PC-9 (cell line): ENCODE data around the gene CNTNAP2. TPM values are rescaled to one million over a fixed set of nuclear protein-coding genes. Genes with fewer than 3 reads are reported as not detected.

ENCODE experiments used
- BruUV-seq: library from RNA; stranded (reverse); fragments of 400-500 nt; replicated peaks from 2 replicates; lab custom pipeline; 2021; lab: Mats Ljungman, UMichigan
- CTCF ChIA-PET: fragments of 300-600 bp; sonication (Branson Sonifier 250); formaldehyde crosslinking; loops from one replicate; lab custom pipeline; 2022; ENCODE audit warnings: antibody characterized with exemption; lab: Charles Lee
- POLR2A ChIA-PET: fragments of 300-600 bp; sonication (Branson Sonifier 250); formaldehyde crosslinking; loops from one replicate; lab custom pipeline; 2022; ENCODE audit warnings: antibody characterized with exemption; ENCODE audit not compliant: unreplicated experiment; lab: Charles Lee
- DNase-seq, 2 experiments: peaks; one replicate each; pipeline versions ENCODE4 v3.0.0 to v3.0.0-alpha.2; 2015 to 2022; ENCODE audit warnings: mixed read lengths in 1 of 2
- H2AFZ ChIP-seq: fragments of 200-600 bp; sonication (generic); 2 replicates; pipeline ENCODE4 v1.8.1; 2017; ENCODE audit warnings: antibody characterized with exemption
- H3F3A ChIP-seq: fragments of 200-600 bp; sonication (generic); 2 replicates; pipeline ENCODE4 v1.8.1; 2017; ENCODE audit warnings: antibody characterized with exemption, mild to moderate bottlenecking, low read depth; ENCODE audit not compliant: insufficient read depth
- H3K27ac ChIP-seq: fragments of 200-600 bp; sonication (generic); 2 replicates; pipeline ENCODE4 v1.6.1; 2016; ENCODE audit warnings: mixed run types
- H3K27me3 ChIP-seq: fragments of 200-600 bp; sonication (generic); 2 replicates; pipeline ENCODE4 v1.6.1; 2016; ENCODE audit warnings: low read depth, mixed run types; ENCODE audit not compliant: insufficient read depth
- H3K36me3 ChIP-seq: fragments of 200-600 bp; sonication (generic); 2 replicates; pipeline ENCODE4 v1.6.1; 2016; ENCODE audit warnings: low read depth, mixed run types
- H3K4me1 ChIP-seq: fragments of 200-600 bp; sonication (generic); replicated peaks from 2 replicates; pipeline ENCODE4 v1.6.1; 2016; ENCODE audit warnings: mixed run types; ENCODE audit not compliant: insufficient read depth
- H3K4me2 ChIP-seq: fragments of 200-600 bp; sonication (generic); 2 replicates; pipeline ENCODE4 v1.6.1; 2017; ENCODE audit warnings: mixed run types
- H3K4me3 ChIP-seq: fragments of 200-600 bp; sonication (generic); 2 replicates; pipeline ENCODE4 v1.6.1; 2016; ENCODE audit warnings: mixed run types
- H3K79me2 ChIP-seq: fragments of 200-600 bp; sonication (generic); 2 replicates; pipeline ENCODE4 v1.6.1; 2017; ENCODE audit warnings: low read depth, mixed run types
- H3K9me2 ChIP-seq: fragments of 200-600 bp; sonication (generic); 2 replicates; pipeline ENCODE4 v1.8.1; 2017; ENCODE audit warnings: mild to moderate bottlenecking; ENCODE audit not compliant: insufficient read depth
- H3K9me3 ChIP-seq: fragments of 200-600 bp; sonication (generic); 2 replicates; pipeline ENCODE4 v1.8.1; 2016; ENCODE audit warnings: low read depth; ENCODE audit not compliant: insufficient read depth
- H4K20me1 ChIP-seq: fragments of 200-600 bp; sonication (generic); 2 replicates; pipeline ENCODE4 v1.8.1; 2017; ENCODE audit not compliant: insufficient read depth
- CTCF ChIP-seq: fragments of 200-600 bp; sonication (generic); conservative IDR thresholded peaks from 2 replicates; pipeline ENCODE4 v1.6.1; 2017; ENCODE audit warnings: mixed run types, antibody characterized with exemption, mild to moderate bottlenecking, moderate library complexity
- EZH2 ChIP-seq: fragments of 200-600 bp; sonication (generic); IDR thresholded peaks from 2 replicates; pipeline ENCODE4 v1.8.0; 2017; ENCODE audit warnings: antibody characterized with exemption, low read depth
- intact Hi-C: fragments of 100-400 bp; cut with micrococcal nuclease; formaldehyde crosslinking; loops from one replicate; pipeline ENCODE4 v1.10.0; 2022; ENCODE audit not compliant: unreplicated experiment
- total RNA-seq: library from RNA; stranded (reverse); gene quantifications from 2 replicates; pipeline ENCODE4 v1.2.3, GENCODE V29; 2021

The CNTNAP2 gene
- total RNA-seq, 1 experiment from 2014 or later, result not detected

- ChIA-PET CTCF (no interaction called here), POLR2A (interaction anchor here (0.6 kb wide), 1 partner anchor 1014 kb away, joined by 14 read pairs; no protein-coding TSS in a partner anchor)
- intact Hi-C loops, result no loop called here
- Histone ChIP-seq H3K9me3 (no peaks in the 10 kb centered on the region), H3K27me3 (peaks cover 89% of the 10 kb centered on the region), H3K4me2 (no peak overlapping the region), H2AFZ (no peak overlapping the region), H3F3A (no peaks in the 10 kb centered on the region), H4K20me1 (no peaks in the 10 kb centered on the region), H3K79me2 (no peaks in the 10 kb centered on the region), H3K4me1 (no peaks in the 10 kb centered on the region), H3K36me3 (no peaks in the 10 kb centered on the region), H3K27ac (no peak overlapping the region), H3K4me3 (no peak overlapping the region), H3K9me2 (no peaks in the 10 kb centered on the region)
- DNase-seq, result no peak
- no TSS peak for BruUV-seq
- TF ChIP-seq EZH2 (no peak), CTCF (no peak)
Measured at GRCh38 chr7:148275359-148275890, 2158.8 kb downstream of the CNTNAP2 start.

GRCh38 chr7:148276314-148277041 lies 2159.9 kb downstream of the CNTNAP2 start:
- intact Hi-C loops, result no loop called here
- Histone ChIP-seq H3F3A (no peaks in the 10 kb centered on the region), H3K36me3 (no peaks in the 10 kb centered on the region), H3K4me3 (no peak overlapping the region), H3K9me2 (no peaks in the 10 kb centered on the region), H4K20me1 (no peaks in the 10 kb centered on the region), H3K27ac (no peak overlapping the region), H3K79me2 (no peaks in the 10 kb centered on the region), H3K9me3 (no peaks in the 10 kb centered on the region), H3K27me3 (peaks cover 85% of the 10 kb centered on the region), H3K4me1 (no peaks in the 10 kb centered on the region), H2AFZ (no peak overlapping the region), H3K4me2 (no peak overlapping the region)
- no peak for TF ChIP-seq EZH2
- TF ChIP-seq CTCF, result no peak
- BruUV-seq, result no TSS peak
- CTCF ChIA-PET, result no interaction called here
- DNase-seq, result no peak
- POLR2A ChIA-PET, result no interaction called here

- DNase-seq, result no peak
- ChIA-PET CTCF (no interaction called here), POLR2A (no interaction called here)
- Histone ChIP-seq H3F3A (no peaks in the 10 kb centered on the region), H2AFZ (no peak overlapping the region), H3K9me2 (no peaks in the 10 kb centered on the region), H3K9me3 (no peaks in the 10 kb centered on the region), H3K79me2 (no peaks in the 10 kb centered on the region), H3K4me2 (no peak overlapping the region), H3K4me1 (no peaks in the 10 kb centered on the region), H3K27me3 (peaks cover 80% of the 10 kb centered on the region), H3K27ac (no peak overlapping the region), H4K20me1 (no peaks in the 10 kb centered on the region), H3K4me3 (no peak overlapping the region), H3K36me3 (no peaks in the 10 kb centered on the region)
- intact Hi-C loops, result no loop called here
- BruUV-seq, result no TSS peak
- TF ChIP-seq EZH2, result no peak
- TF ChIP-seq CTCF, result no peak
Measured at GRCh38 chr7:148277042-148277660, 2160.6 kb downstream of the CNTNAP2 start.
